ENCODE data around the gene PSMD10. TPM values are rescaled to one million over a fixed set of nuclear protein-coding genes. Genes with fewer than 3 reads are reported as not detected.

The PSMD10 gene
- total and polyA plus RNA-seq, 5 donors from 2014 or later = 19.3 to 85.1 (median 67.6) TPM

DNA sequence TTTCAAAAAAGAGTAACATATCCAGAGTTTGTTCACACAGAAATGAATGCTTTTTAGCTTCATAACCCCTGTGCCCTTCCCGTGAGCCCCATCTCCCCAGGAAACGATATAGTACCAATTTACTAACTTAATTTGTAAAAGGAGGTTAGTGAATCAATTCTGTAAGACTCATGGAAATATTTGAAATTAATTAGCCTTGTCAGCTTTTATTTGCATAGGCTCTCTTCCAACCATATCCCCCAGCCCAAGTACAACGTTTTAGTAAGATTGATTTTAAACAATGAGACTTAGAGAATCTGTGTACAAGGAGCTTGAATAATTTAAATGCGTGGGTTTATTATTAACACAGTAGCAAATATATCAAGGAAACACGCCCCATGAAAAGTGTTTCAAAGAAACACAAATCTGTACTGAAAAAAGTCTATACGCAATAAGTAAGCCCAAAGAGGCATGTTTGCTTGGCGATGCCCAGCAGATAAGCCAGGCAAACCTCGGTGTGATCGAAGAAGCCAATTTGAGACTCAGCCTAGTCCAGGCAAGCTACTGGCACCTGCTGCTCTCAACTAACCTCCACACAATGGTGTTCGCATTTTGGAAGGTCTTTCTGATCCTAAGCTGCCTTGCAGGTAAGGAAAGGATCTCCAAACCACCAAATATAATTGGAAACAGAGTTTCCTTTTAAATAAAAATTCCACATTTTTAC, 46.6 kb downstream of the PSMD10 start, which contains the start of gene VSIG1:
Gene VSIG1 (plus strand): TSS at position 512 of the 703 bp plus-strand sequence. CDS start 66 bp downstream, at position 578.
- H3K27me3 Mint-ChIP-seq = no peaks in the 10 kb centered on the region
- Histone ChIP-seq H3K36me3 (ENCODE audit: control insufficient read depth, insufficient read depth, low read length) (peaks cover 6% of the 10 kb centered on the region), H3K4me1 (ENCODE audit: control insufficient read depth, insufficient read depth, low read length, poor library complexity, severe bottlenecking) (no peaks in the 10 kb centered on the region), H3K27me3 (ENCODE audit: control insufficient read depth, insufficient read depth, low read length) (no peaks in the 10 kb centered on the region), H3K9me3 (ENCODE audit: control insufficient read depth in 2 of 2, low read length in 2 of 2) (no peaks in the 10 kb centered on the region), H3K27ac (ENCODE audit: insufficient read depth, low read length, poor library complexity, severe bottlenecking) (no peak within 1 kb of the TSS), H3K4me3 (ENCODE audit: low read depth, low read length) (no peak within 1 kb of the TSS)
- peaks cover 0 to 15% (median 14%) of the 10 kb centered on the region in 4 donors for H3K4me1 Mint-ChIP-seq
- H3K9me3 Mint-ChIP-seq = no peaks in the 10 kb centered on the region
- H3K27ac Mint-ChIP-seq = peak within 1 kb of the TSS in 1 of 3 donors; percentile 91
- no peak for ATAC-seq (ENCODE audit: low read depth in 2 of 2)
- peaks cover 7% of the 10 kb centered on the region for H3K36me3 Mint-ChIP-seq
- no peak for DNase-seq
- H3K4me3 Mint-ChIP-seq = no peak within 1 kb of the TSS

DNA sequence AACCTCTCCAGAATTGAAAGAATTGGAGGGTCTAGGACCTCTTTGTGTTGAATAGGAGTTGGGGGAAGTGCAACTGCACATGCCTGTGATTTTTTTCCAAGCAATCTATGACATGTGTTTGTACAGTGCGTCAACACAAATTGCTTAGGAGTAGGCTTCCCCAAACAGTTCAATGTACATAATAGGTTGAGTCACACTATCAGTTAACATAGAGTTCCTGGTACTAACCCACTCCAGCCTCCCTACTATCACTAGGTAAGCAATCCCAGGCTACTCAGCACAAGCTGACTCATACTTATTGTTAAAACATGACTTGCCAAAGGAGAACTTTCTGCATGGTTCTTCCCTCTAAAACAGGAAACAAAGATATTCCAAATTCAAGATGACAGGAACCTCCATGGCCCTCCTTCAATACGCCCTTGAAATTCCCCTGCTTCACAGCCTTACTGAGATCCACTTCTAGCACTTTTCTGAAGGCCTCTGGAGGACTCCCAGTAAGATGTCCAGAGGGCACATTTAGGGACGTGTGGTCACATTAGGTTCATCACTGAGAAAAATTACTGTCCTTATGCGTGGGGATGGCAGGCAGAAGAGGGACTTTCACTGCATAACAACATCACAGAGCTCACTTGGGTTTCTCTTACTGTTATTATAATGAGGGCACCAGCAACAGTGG, 54.9 kb downstream of the PSMD10 start:
- peaks cover 0 to 55% (median 29%) of the 10 kb centered on the region in 4 donors for H3K4me1 Mint-ChIP-seq
- DNase-seq (no peak), ATAC-seq (ENCODE audit: low read depth in 2 of 2) (no peak)
- peaks cover 6% of the 10 kb centered on the region for H3K36me3 Mint-ChIP-seq
- H3K9me3 Mint-ChIP-seq = no peaks in the 10 kb centered on the region
- H3K4me3 ChIP-seq (ENCODE audit: low read depth, low read length) = no peak overlapping the region
- H3K27me3 Mint-ChIP-seq = no peaks in the 10 kb centered on the region
- no peaks in the 10 kb centered on the region for H3K4me1 ChIP-seq (ENCODE audit: control insufficient read depth, insufficient read depth, low read length, poor library complexity, severe bottlenecking)
- H3K27ac Mint-ChIP-seq = peak overlapping the region in 1 of 3 donors; percentile 38
- H3K27ac ChIP-seq (ENCODE audit: insufficient read depth, low read length, poor library complexity, severe bottlenecking) = no peak overlapping the region
- H3K4me3 Mint-ChIP-seq = no peak overlapping the region
- no peaks in the 10 kb centered on the region for H3K36me3 ChIP-seq (ENCODE audit: control insufficient read depth, insufficient read depth, low read length)
- no peaks in the 10 kb centered on the region for H3K27me3 ChIP-seq (ENCODE audit: control insufficient read depth, insufficient read depth, low read length)
- H3K9me3 ChIP-seq (ENCODE audit: control insufficient read depth in 2 of 2, low read length in 2 of 2) = no peaks in the 10 kb centered on the region

DNA sequence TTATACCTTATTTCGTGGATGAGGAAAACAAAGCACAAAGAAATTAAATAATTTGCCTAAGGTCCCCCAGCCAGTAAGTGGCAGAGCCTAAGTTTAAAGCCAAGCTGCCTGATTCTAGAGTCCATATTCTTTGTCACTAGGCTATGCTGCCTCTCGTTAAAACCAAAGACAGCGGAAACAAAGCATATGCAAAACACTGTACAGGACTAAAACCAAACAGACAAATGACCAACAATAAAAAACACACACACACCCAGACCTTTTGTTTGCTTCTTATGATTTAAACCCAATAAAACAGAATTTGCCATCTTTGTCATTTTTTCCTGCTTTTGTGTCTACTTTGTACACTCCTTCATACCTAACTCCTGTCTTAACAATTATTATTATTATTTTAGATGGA, 56.6 kb downstream of the PSMD10 start:
- no peaks in the 10 kb centered on the region for H3K27me3 Mint-ChIP-seq

More for the DNA sequence above, 56.6 kb downstream of the PSMD10 start:
- ATAC-seq (ENCODE audit: low read depth in 2 of 2) = no peak
- H3K27ac ChIP-seq (ENCODE audit: insufficient read depth, low read length, poor library complexity, severe bottlenecking) = no peak overlapping the region
- H3K36me3 ChIP-seq (ENCODE audit: control insufficient read depth, insufficient read depth, low read length) = no peaks in the 10 kb centered on the region
- Mint-ChIP-seq H3K9me3 (no peaks in the 10 kb centered on the region), H3K4me3 (no peak overlapping the region), H3K36me3 (peaks cover 6% of the 10 kb centered on the region), H3K27ac (peak overlapping the region in 1 of 3 donors; percentile 82), H3K4me1 (peaks cover 0 to 66% (median 34%) of the 10 kb centered on the region in 4 donors)
- H3K27me3 ChIP-seq (ENCODE audit: control insufficient read depth, insufficient read depth, low read length) = no peaks in the 10 kb centered on the region
- H3K4me1 ChIP-seq (ENCODE audit: control insufficient read depth, insufficient read depth, low read length, poor library complexity, severe bottlenecking) = no peaks in the 10 kb centered on the region
- DNase-seq = no peak
- no peaks in the 10 kb centered on the region for H3K9me3 ChIP-seq (ENCODE audit: control insufficient read depth in 2 of 2, low read length in 2 of 2)
- no peak overlapping the region for H3K4me3 ChIP-seq (ENCODE audit: low read depth, low read length)

Other genes with a start within 250 kb of the PSMD10 start
- not detected for gene TEX13B, start 109.2 kb downstream of the PSMD10 start, total RNA-seq
- gene TEX13B, start 109.2 kb downstream of the PSMD10 start, polyA plus RNA-seq = not detected
- gene VSIG1, start 46.5 kb downstream of the PSMD10 start, total RNA-seq = 31.8 TPM
- gene VSIG1, start 46.5 kb downstream of the PSMD10 start, polyA plus RNA-seq = 10 to 100 TPM; 14.5 to 17.7 (median 17.0) TPM
- gene ATG4A, start 236 bp upstream of the PSMD10 start, total RNA-seq = 10.4 TPM
- gene ATG4A, start 236 bp upstream of the PSMD10 start, polyA plus RNA-seq = 10 to 100 TPM; 16.7 to 21.8 (median 18.6) TPM

Data from CD4-positive, CD25-positive, alpha-beta regulatory T cell (primary cell).